HG03575 (cell line): Measurements from ENCODE around the gene PRM1.

Experiments used
- ATAC-seq: cut with Tn5 transposase; IDR thresholded peaks from one replicate; pipeline ENCODE4 v1.9.1; 2021; ENCODE audit not compliant: unreplicated experiment, insufficient number of reproducible peaks, low FRiP score; ENCODE audit errors: extremely low read depth

The PRM1 gene

GRCh38 chr16:11258553-11259492, 22.3 kb downstream of the PRM1 start:
- no peak for ATAC-seq

GRCh38 chr16:11257131-11257938, 23.8 kb downstream of the PRM1 start:
- ATAC-seq, result no peak

GRCh38 chr16:11256661-11257130, 24.4 kb downstream of the PRM1 start:
- ATAC-seq, result no peak

- ATAC-seq, result no peak
These were observed 25.1 kb downstream of the PRM1 start, which contains the start of gene SOCS1 for GRCh38 chr16:11255737-11256660. TSS of gene SOCS1 (minus strand) at chr16:11256204. CDS start at chr16:11255478, 726 bp downstream.

- ATAC-seq, result no peak
These were observed 26.0 kb downstream of the PRM1 start for GRCh38 chr16:11254913-11255736.

- no peak for ATAC-seq
These were observed 26.9 kb downstream of the PRM1 start for GRCh38 chr16:11253995-11254912.

- no peak for ATAC-seq
These were observed 27.8 kb downstream of the PRM1 start for GRCh38 chr16:11253009-11253994.

GRCh38 chr16:11252482-11252931, 28.6 kb downstream of the PRM1 start:
- ATAC-seq, result no peak

GRCh38 chr16:11251525-11252481, 29.3 kb downstream of the PRM1 start:
- ATAC-seq, result no peak

- no peak for ATAC-seq
These were observed 30.2 kb downstream of the PRM1 start for GRCh38 chr16:11250786-11251524.

- ATAC-seq, result no peak
These were observed 30.9 kb downstream of the PRM1 start for GRCh38 chr16:11250091-11250785.

GRCh38 chr16:11249233-11250061, 31.7 kb downstream of the PRM1 start:
- no peak for ATAC-seq

- no peak for ATAC-seq
These were observed 33.0 kb downstream of the PRM1 start for GRCh38 chr16:11248133-11248532.
